ENCODE measurements around the gene CC2D1A. TPM values are rescaled to one million over a fixed set of nuclear protein-coding genes. Genes with fewer than 3 reads are reported as not detected.

The CC2D1A gene
- total RNA-seq, 1 donor from 2014 or later: 36.9 TPM

DNA sequence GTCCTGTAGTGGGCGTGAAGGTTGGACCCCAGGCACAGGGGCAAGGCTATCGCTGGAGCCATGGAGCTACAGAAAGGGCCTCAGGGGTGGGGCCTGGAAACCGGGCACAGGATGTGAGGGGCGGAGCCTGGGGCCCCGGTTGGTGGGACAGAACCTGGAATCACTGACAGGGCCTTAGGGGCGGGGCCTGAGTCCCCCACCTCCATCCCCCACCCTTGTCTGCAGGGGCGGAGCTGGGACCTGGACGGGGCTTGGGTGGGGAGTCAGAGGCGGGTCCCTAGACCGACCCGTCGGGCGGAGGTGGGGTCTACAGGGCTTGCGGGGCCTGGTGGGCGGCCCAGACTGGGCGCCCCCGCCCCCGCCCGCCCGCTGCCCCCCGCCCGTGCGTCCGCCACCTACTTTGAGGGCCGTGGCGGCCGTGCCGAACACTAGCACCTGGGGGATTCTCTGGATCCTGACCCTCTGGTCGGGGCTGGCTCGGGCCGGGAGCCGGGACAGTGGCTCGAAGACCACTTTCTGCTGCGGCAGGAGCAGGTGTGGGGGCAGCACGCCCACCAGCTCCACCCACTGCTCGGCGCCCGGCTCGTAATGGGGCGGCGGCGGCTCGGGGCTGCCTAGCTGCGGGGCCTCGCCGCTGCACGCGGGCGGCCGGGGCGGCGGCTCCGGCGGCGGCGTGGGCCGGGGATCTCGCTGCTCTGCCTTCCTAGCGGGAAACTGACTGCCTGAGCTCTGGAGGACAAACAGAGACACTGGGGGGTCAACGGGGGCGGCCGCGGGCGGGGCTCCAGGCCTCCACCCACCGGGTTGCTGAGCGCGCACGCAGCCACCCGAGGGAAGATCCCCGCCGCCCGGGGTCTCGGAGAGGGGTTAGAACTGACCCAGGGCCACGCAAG is 72.6 kb downstream of the CC2D1A start:
- no peak overlapping the region for H3K27ac Mint-ChIP-seq
- peaks cover 10% of the 10 kb centered on the region for H3K4me1 Mint-ChIP-seq (ENCODE audit: low read depth)
- peaks cover 11% of the 10 kb centered on the region for H3K36me3 Mint-ChIP-seq (ENCODE audit: low read depth)
- intact Hi-C loops (cut with micrococcal nuclease): no loop called here
- DNase-seq (ENCODE audit: low spot score): no peak
- H3K27me3 Mint-ChIP-seq (ENCODE audit: low read depth): no peaks in the 10 kb centered on the region
- no peaks in the 10 kb centered on the region for H3K9me3 Mint-ChIP-seq
- H3K4me3 Mint-ChIP-seq (ENCODE audit: low read depth): no peak overlapping the region

GRCh38 chr19:13979244-13979615 is 73.2 kb downstream of the CC2D1A start:
- Mint-ChIP-seq H3K4me3 (ENCODE audit: low read depth) (no peak overlapping the region), H3K4me1 (ENCODE audit: low read depth) (peaks cover 6% of the 10 kb centered on the region), H3K27me3 (ENCODE audit: low read depth) (no peaks in the 10 kb centered on the region), H3K27ac (no peak overlapping the region), H3K36me3 (ENCODE audit: low read depth) (peaks cover 7% of the 10 kb centered on the region), H3K9me3 (no peaks in the 10 kb centered on the region)
- intact Hi-C loops (cut with micrococcal nuclease): no loop called here
- no peak for DNase-seq (ENCODE audit: low spot score)

- no peaks in the 10 kb centered on the region for H3K27me3 Mint-ChIP-seq (ENCODE audit: low read depth)
- H3K9me3 Mint-ChIP-seq: no peaks in the 10 kb centered on the region
- H3K4me3 Mint-ChIP-seq (ENCODE audit: low read depth): no peak overlapping the region
- peaks cover 4% of the 10 kb centered on the region for H3K36me3 Mint-ChIP-seq (ENCODE audit: low read depth)
- no peak for DNase-seq (ENCODE audit: low spot score)
- peaks cover 5% of the 10 kb centered on the region for H3K4me1 Mint-ChIP-seq (ENCODE audit: low read depth)
- intact Hi-C loops (cut with micrococcal nuclease): no loop called here
- H3K27ac Mint-ChIP-seq: no peak overlapping the region
Observed at GRCh38 chr19:13979686-13980085, 73.7 kb downstream of the CC2D1A start.

GRCh38 chr19:13980340-13980739 is 74.3 kb downstream of the CC2D1A start:
- Mint-ChIP-seq H3K27me3 (ENCODE audit: low read depth) (no peaks in the 10 kb centered on the region), H3K9me3 (no peaks in the 10 kb centered on the region), H3K27ac (no peak overlapping the region), H3K4me1 (ENCODE audit: low read depth) (peaks cover 6% of the 10 kb centered on the region), H3K36me3 (ENCODE audit: low read depth) (peaks cover 4% of the 10 kb centered on the region), H3K4me3 (ENCODE audit: low read depth) (no peak overlapping the region)
- intact Hi-C loops (cut with micrococcal nuclease): no loop called here
- no peak for DNase-seq (ENCODE audit: low spot score)

Other genes starting within 250 kb of the CC2D1A start
- 41.6 and 42.3 TPM in 2 replicates for gene MRI1, start 141.7 kb upstream of the CC2D1A start, total RNA-seq
- 131 and 137 TPM in 2 replicates for gene C19orf53, start 131.7 kb upstream of the CC2D1A start, total RNA-seq
- gene ZSWIM4, start 110.8 kb upstream of the CC2D1A start, total RNA-seq: 9.8 and 10.6 TPM in 2 replicates
- gene NANOS3, start 29.1 kb upstream of the CC2D1A start, total RNA-seq: 1.6 and 1.8 TPM in 2 replicates
- 14.9 and 15.3 TPM in 2 replicates for gene BRME1, start 84 bp upstream of the CC2D1A start, total RNA-seq
- 0.41 TPM in 1 of 2 replicates, not detected in the other for gene PODNL1, start 32.2 kb downstream of the CC2D1A start, total RNA-seq
- gene DCAF15, start 46.3 kb downstream of the CC2D1A start, total RNA-seq: 60.6 and 64.0 TPM in 2 replicates
- 15.7 and 17.0 TPM in 2 replicates for gene RFX1, start 100.1 kb downstream of the CC2D1A start, total RNA-seq
- not detected in 2 replicates for gene RLN3, start 121.9 kb downstream of the CC2D1A start, total RNA-seq
- gene IL27RA, start 125.6 kb downstream of the CC2D1A start, total RNA-seq: 76.6 and 79.1 TPM in 2 replicates
- gene PALM3, start 155.9 kb downstream of the CC2D1A start, total RNA-seq: 0.34 TPM in 1 of 2 replicates, not detected in the other
- gene MISP3, start 166.6 kb downstream of the CC2D1A start, total RNA-seq: 5.3 and 5.5 TPM in 2 replicates
- gene C19orf67, start 179.6 kb downstream of the CC2D1A start, total RNA-seq: 0.46 and 0.75 TPM in 2 replicates
- gene SAMD1, start 184.6 kb downstream of the CC2D1A start, total RNA-seq: 131 and 136 TPM in 2 replicates
- gene PRKACA, start 211.6 kb downstream of the CC2D1A start, total RNA-seq: 75.4 and 76.8 TPM in 2 replicates
- 83.4 and 88.9 TPM in 2 replicates for gene ASF1B, start 230.4 kb downstream of the CC2D1A start, total RNA-seq

Measured in activated T-helper 2 cell treated with anti-CD3 and anti-CD28 coated beads, Interferon-gamma antibody, Interleukin-2, Interleukin-4, amounts not matched to agents 10 μg/mL and 5 μg/mL and 100 μg/mL, durations not matched to agents 14 hours and 24 hours and 36 hours (primary cell).